SU-DHL-6 (cell line): Measurements from ENCODE around the gene FAM24B.

Source experiments
- H2AFZ ChIP-seq: fragments of 200-600 bp; sonication (generic); 2 replicates; pipeline ENCODE4 v1.6.1; 2014; ENCODE audit warnings: low read depth, mild to moderate bottlenecking, moderate library complexity, mixed read lengths, antibody characterized with exemption, low read length; ENCODE audit not compliant: severe bottlenecking
- H3F3A ChIP-seq: fragments of 200-600 bp; shearing (Covaris generic); 2 replicates; pipeline ENCODE4 v1.6.0; 2016; ENCODE audit warnings: antibody characterized with exemption, mild to moderate bottlenecking; ENCODE audit not compliant: insufficient read depth
- H3K27ac ChIP-seq: fragments of 200-600 bp; sonication (generic); 2 replicates; pipeline ENCODE4 v1.5.1; 2016; ENCODE audit warnings: low read depth, mild to moderate bottlenecking, low read length, moderate library complexity, mixed read lengths
- H3K27me3 ChIP-seq: fragments of 200-600 bp; sonication (generic), shearing (Covaris generic); 2 replicates; pipeline ENCODE4 v1.6.0; 2014; ENCODE audit warnings: mild to moderate bottlenecking, low read length
- H3K36me3 ChIP-seq: fragments of 200-600 bp; sonication (generic); 2 replicates; pipeline ENCODE4 v1.6.1; 2014; ENCODE audit warnings: mild to moderate bottlenecking, low read length, mixed read lengths
- H3K4me2 ChIP-seq: fragments of 300-600, 200-600 bp; shearing (Covaris generic), sonication (generic); 2 replicates; pipeline ENCODE4 v1.6.0; 2014; ENCODE audit warnings: low read length, low read depth, mild to moderate bottlenecking; ENCODE audit not compliant: poor library complexity, severe bottlenecking
- H3K4me3 ChIP-seq: fragments of 200-600 bp; sonication (generic); 2 replicates; pipeline ENCODE4 v1.5.1; 2014; ENCODE audit warnings: antibody characterized with exemption, low read length, mild to moderate bottlenecking, mixed read lengths; ENCODE audit not compliant: insufficient read depth, poor library complexity, severe bottlenecking
- H3K79me2 ChIP-seq: fragments of 200-600 bp; sonication (generic); 2 replicates; pipeline ENCODE4 v1.6.1; 2014; ENCODE audit warnings: mild to moderate bottlenecking, low read length, moderate library complexity; ENCODE audit not compliant: insufficient read depth
- H3K9ac ChIP-seq: fragments of 200-600 bp; sonication (generic); 2 replicates; pipeline ENCODE4 v1.7.0; 2014; ENCODE audit warnings: mild to moderate bottlenecking, low read length
- H3K9me2 ChIP-seq: fragments of 200-600 bp; sonication (generic); replicated peaks from 2 replicates; pipeline ENCODE4 v1.6.1; 2014; ENCODE audit warnings: low read length; ENCODE audit not compliant: insufficient read depth
- H3K9me3 ChIP-seq: fragments of 200-600 bp; sonication (generic); 2 replicates; pipeline ENCODE4 v1.6.1; 2014; ENCODE audit warnings: low read length, mixed read lengths; ENCODE audit not compliant: insufficient read depth
- H4K20me1 ChIP-seq: fragments of 200-600 bp; sonication (generic); 2 replicates; pipeline ENCODE4 v1.6.1; 2014; ENCODE audit warnings: low read depth, mild to moderate bottlenecking, antibody characterized with exemption, low read length, moderate library complexity, mixed read lengths
- CTCF ChIP-seq: fragments of 200-600 bp; sonication (generic); IDR thresholded peaks from one replicate; pipeline ENCODE4 v1.5.1; 2017; ENCODE audit warnings: antibody characterized with exemption, mild to moderate bottlenecking, low read length, moderate library complexity; ENCODE audit not compliant: insufficient read depth, poor library complexity, severe bottlenecking
- EZH2phosphoT487 ChIP-seq: fragments of 200-600 bp; sonication (generic), shearing (Covaris generic); conservative IDR thresholded peaks from 2 replicates; pipeline ENCODE4 v1.6.1; 2018; ENCODE audit warnings: mild to moderate bottlenecking, antibody characterized with exemption, low read length, moderate library complexity, mixed read lengths

Gene FAM24B

GRCh38 chr10:122849090-122849489 lies 30.3 kb downstream of the FAM24B start:
- Histone ChIP-seq H3K27me3 (no peaks in the 10 kb centered on the region), H3K4me2 (no peak overlapping the region), H4K20me1 (peaks cover 5% of the 10 kb centered on the region; the same call in 1 of the 2 replicates), H3K79me2 (peaks cover 11% of the 10 kb centered on the region), H3K27ac (no peak overlapping the region), H3K36me3 (peaks cover 11% of the 10 kb centered on the region; the same call in 1 of the 2 replicates), H3K9me2 (no peaks in the 10 kb centered on the region), H3K4me3 (no peak overlapping the region), H2AFZ (no peak overlapping the region), H3F3A (no peaks in the 10 kb centered on the region), H3K9me3 (no peaks in the 10 kb centered on the region), H3K9ac (no peak overlapping the region)
- TF ChIP-seq CTCF (no peak), EZH2phosphoT487 (no peak)

- Histone ChIP-seq H3K27ac (no peak overlapping the region), H3K4me3 (no peak overlapping the region), H2AFZ (no peak overlapping the region), H3K4me2 (no peak overlapping the region), H3K27me3 (no peaks in the 10 kb centered on the region), H3K9me2 (no peaks in the 10 kb centered on the region), H3K9me3 (no peaks in the 10 kb centered on the region), H3K79me2 (no peaks in the 10 kb centered on the region; the same call in 1 of the 2 replicates), H3F3A (no peaks in the 10 kb centered on the region), H3K9ac (no peak overlapping the region), H3K36me3 (peaks cover 9% of the 10 kb centered on the region; the same call in 1 of the 2 replicates), H4K20me1 (no peaks in the 10 kb centered on the region)
- TF ChIP-seq EZH2phosphoT487, result no peak
- no peak for TF ChIP-seq CTCF
These were observed 31.4 kb downstream of the FAM24B start for GRCh38 chr10:122847782-122848604.

- Histone ChIP-seq H3K4me3 (no peak within 1 kb of the TSS), H2AFZ (no peak within 1 kb of the TSS), H3K9me2 (no peaks in the 10 kb centered on the region), H4K20me1 (no peaks in the 10 kb centered on the region), H3K27me3 (no peaks in the 10 kb centered on the region), H3K27ac (no peak within 1 kb of the TSS), H3K4me2 (no peak within 1 kb of the TSS), H3K9me3 (no peaks in the 10 kb centered on the region), H3K79me2 (no peaks in the 10 kb centered on the region), H3F3A (no peaks in the 10 kb centered on the region), H3K9ac (no peak within 1 kb of the TSS), H3K36me3 (peaks cover 14% of the 10 kb centered on the region; the same call in 1 of the 2 replicates)
- TF ChIP-seq CTCF (no peak), EZH2phosphoT487 (no peak)
These were observed 33.5 kb downstream of the FAM24B start, which contains the start of gene CUZD1 for GRCh38 chr10:122845783-122846332. CUZD1 (minus strand) TSS chr10:122845857; CDS start chr10:122845843, 14 bp downstream.
